ENCODE measurements around the gene ZNF598. TPM values are rescaled to one million over a fixed set of nuclear protein-coding genes. Genes with fewer than 3 reads are reported as not detected.

ZNF598 gene
- total and polyA plus RNA-seq, 2 of the 13 experiments (the other 11 are each of a cell fraction or from before 2014, with no cell fraction given), result 13.5 to 14.2 TPM

DNA sequence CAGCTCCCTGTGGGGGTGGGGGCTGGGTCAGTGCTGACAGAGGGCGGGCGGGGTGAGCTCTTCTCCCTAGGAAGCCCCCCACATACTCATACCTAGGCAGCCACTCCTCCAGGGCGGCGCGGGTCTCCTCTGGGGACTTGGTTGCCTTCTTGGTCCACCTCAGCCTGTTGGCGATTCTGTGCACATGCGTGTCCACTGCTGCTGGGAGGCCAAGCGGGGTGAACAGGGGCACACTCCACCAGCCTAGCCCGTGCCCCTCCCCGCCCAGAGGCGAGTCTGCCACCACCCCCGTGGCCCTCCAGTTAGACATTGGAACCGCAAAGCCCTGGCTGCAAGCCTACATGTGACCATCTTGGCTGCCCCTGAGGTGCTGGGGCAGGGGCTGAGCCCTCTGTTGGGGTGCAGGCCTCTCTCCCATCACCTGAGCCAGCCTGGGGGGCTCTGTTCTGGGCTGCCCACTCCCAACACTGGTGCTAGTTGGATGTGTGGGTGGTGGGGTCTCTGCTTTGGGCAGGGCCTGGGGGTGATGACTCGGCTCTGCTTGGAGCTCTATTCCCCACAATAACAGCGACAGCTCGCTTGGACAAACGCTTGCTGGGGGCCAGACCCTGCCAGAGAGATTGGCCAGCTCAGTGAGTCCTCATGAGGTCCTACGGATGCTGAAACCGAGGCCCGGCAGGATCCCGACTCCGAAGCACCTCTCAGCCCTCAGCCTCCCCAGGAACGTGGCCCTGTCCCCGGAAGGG is 30.6 kb upstream of the ZNF598 start (continued):
- TF ChIP-seq ZNF556 (CRISPR knock-in tag; IDR thresholded peaks at IDR 0.05; ENCODE audit: borderline replicate concordance) (no peak), CENPX (CRISPR knock-in tag; IDR thresholded peaks at IDR 0.05) (no peak), MBD4 (IDR thresholded peaks at IDR 0.05; ENCODE audit: borderline replicate concordance, low read length) (no peak), HNF4G (IDR thresholded peaks at IDR 0.05; ENCODE audit: borderline replicate concordance, low read depth, low read length) (no peak), HNF4G (CRISPR knock-in tag; IDR thresholded peaks at IDR 0.05; ENCODE audit: borderline replicate concordance, low read depth) (no peak), ZNF382 (CRISPR knock-in tag; IDR thresholded peaks at IDR 0.05; ENCODE audit: borderline replicate concordance) (no peak), ZMYM4 (CRISPR knock-in tag; IDR thresholded peaks at IDR 0.05) (peak; percentile 10; the same call in 1 of the 2 replicates), ZNF724P (CRISPR knock-in tag; IDR thresholded peaks at IDR 0.05; ENCODE audit: borderline replicate concordance) (no peak), ZNF264 (CRISPR knock-in tag; IDR thresholded peaks at IDR 0.05) (no peak), MIXL1 (CRISPR knock-in tag; IDR thresholded peaks at IDR 0.05) (no peak), ZNF232 (CRISPR knock-in tag; IDR thresholded peaks at IDR 0.05; ENCODE audit: borderline replicate concordance) (0 out of 2 replicates have a peak, but pooled peaks have one; percentile 22), SP4 (CRISPR knock-in tag; IDR thresholded peaks at IDR 0.05) (0 out of 2 replicates have a peak, but pooled peaks have one; percentile 48), SOX6 (IDR thresholded peaks at IDR 0.05) (no peak), SOX6 (CRISPR knock-in tag; IDR thresholded peaks at IDR 0.05) (no peak), ZFP82 (CRISPR knock-in tag; IDR thresholded peaks at IDR 0.05; ENCODE audit: borderline replicate concordance) (no peak), TBX3 (IDR thresholded peaks at IDR 0.05; ENCODE audit: borderline replicate concordance) (no peak), DNMT1 (CRISPR knock-in tag; IDR thresholded peaks at IDR 0.05) (0 out of 2 replicates have a peak, but pooled peaks have one; percentile 52), NFYC (CRISPR knock-in tag; IDR thresholded peaks at IDR 0.05) (no peak), ETV6 (CRISPR knock-in tag; conservative IDR thresholded peaks at IDR 0.05) (no peak), ZNF572 (CRISPR knock-in tag; IDR thresholded peaks at IDR 0.05) (no peak), NPAS2 (CRISPR knock-in tag; IDR thresholded peaks at IDR 0.05; ENCODE audit: borderline replicate concordance) (no peak), KDM5A (IDR thresholded peaks at IDR 0.05; ENCODE audit: borderline replicate concordance, low read length) (no peak), SALL1 (CRISPR knock-in tag; IDR thresholded peaks at IDR 0.05) (no peak), ZNF235 (CRISPR knock-in tag; IDR thresholded peaks at IDR 0.05; ENCODE audit: borderline replicate concordance) (no peak), ZNF383 (CRISPR knock-in tag; IDR thresholded peaks at IDR 0.05; ENCODE audit: borderline replicate concordance) (no peak)
- TF ChIP-seq, protein P1, sequence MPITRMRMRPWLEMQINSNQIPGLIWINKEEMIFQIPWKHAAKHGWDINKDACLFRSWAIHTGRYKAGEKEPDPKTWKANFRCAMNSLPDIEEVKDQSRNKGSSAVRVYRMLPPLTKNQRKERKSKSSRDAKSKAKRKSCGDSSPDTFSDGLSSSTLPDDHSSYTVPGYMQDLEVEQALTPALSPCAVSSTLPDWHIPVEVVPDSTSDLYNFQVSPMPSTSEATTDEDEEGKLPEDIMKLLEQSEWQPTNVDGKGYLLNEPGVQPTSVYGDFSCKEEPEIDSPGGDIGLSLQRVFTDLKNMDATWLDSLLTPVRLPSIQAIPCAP (CRISPR knock-in tag; IDR thresholded peaks at IDR 0.05; ENCODE audit: low read depth), result no peak
- TF ChIP-seq, protein P2, sequence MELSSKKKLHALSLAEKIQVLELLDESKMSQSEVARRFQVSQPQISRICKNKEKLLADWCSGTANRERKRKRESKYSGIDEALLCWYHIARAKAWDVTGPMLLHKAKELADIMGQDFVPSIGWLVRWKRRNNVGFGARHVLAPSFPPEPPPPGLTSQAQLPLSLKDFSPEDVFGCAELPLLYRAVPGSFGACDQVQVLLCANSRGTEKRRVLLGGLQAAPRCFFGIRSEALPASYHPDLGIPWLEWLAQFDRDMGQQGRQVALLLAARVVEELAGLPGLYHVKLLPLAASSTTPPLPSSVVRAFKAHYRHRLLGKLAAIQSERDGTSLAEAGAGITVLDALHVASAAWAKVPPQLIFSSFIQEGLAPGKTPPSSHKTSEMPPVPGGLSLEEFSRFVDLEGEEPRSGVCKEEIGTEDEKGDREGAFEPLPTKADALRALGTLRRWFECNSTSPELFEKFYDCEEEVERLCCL (CRISPR knock-in tag; IDR thresholded peaks at IDR 0.05; ENCODE audit: borderline replicate concordance), result 0 out of 2 replicates have a peak, but pooled peaks have one; percentile 32
- TF ChIP-seq, protein P3, sequence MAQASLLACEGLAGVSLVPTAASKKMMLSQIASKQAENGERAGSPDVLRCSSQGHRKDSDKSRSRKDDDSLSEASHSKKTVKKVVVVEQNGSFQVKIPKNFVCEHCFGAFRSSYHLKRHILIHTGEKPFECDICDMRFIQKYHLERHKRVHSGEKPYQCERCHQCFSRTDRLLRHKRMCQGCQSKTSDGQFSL (CRISPR knock-in tag; IDR thresholded peaks at IDR 0.05), result no peak
- TF ChIP-seq, protein P4, sequence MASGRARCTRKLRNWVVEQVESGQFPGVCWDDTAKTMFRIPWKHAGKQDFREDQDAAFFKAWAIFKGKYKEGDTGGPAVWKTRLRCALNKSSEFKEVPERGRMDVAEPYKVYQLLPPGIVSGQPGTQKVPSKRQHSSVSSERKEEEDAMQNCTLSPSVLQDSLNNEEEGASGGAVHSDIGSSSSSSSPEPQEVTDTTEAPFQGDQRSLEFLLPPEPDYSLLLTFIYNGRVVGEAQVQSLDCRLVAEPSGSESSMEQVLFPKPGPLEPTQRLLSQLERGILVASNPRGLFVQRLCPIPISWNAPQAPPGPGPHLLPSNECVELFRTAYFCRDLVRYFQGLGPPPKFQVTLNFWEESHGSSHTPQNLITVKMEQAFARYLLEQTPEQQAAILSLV (CRISPR knock-in tag; IDR thresholded peaks at IDR 0.05; ENCODE audit: borderline replicate concordance), result no peak

Data from HepG2 (cell line).